Stimulated activated CD8-positive, alpha-beta memory T cell treated with anti-CD3 and anti-CD28 coated beads, Interleukin-15, amount 100 ng/mL, for 24 hours (primary cell): ENCODE measurements around the gene ARMC9.

Experiments
- DNase-seq: peaks from one replicate; pipeline ENCODE4 v3.0.0-alpha.2; 2020; ENCODE audit warnings: low read depth

Gene ARMC9

GRCh38 chr2:231315896-231316295 lies 117.5 kb downstream of the ARMC9 start:
- no peak for DNase-seq

DNA sequence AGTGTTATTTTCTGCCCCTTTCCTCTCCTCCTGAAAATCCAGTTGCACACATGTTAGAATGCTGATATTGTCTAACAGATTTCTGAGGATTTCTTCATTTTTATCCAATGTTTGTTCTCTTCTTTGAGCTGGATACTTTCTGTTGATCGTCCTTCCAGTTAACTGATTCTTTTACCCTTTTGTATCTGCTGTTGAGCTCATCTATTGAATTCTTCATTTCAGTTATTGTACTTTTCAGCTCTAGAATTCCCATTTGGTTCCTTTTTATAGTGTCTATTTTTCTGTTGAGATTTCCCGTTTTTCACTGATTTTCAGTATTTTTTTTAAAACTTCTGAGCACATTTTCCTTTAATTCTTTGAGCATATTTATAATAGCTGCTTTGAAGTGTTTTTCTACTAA lies 119.1 kb downstream of the ARMC9 start:
- DNase-seq = no peak

DNA sequence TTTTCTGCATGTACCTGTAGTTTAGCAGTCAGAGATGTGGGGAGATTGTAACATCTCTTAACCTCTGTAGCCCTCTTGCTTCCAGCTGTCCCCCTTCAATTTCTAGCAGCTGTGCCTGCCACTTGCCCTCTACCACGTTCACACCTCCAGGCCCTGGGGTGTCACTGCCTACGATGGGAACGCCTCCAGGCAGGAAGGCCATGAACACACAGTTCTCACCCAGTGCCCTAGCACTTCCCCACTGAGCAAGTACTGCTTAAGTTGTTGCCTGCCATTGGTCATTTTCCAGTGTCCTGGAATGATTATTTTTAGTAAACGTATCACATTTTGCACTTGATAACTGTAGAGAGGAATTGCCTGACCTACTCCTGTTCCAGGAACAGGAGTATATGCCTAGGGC lies 120.0 kb downstream of the ARMC9 start:
- no peak for DNase-seq

- no peak for DNase-seq
Observed at GRCh38 chr2:231318954-231319353, 120.5 kb downstream of the ARMC9 start.

- no peak for DNase-seq
Observed at GRCh38 chr2:231319867-231320266, 121.4 kb downstream of the ARMC9 start.

DNA sequence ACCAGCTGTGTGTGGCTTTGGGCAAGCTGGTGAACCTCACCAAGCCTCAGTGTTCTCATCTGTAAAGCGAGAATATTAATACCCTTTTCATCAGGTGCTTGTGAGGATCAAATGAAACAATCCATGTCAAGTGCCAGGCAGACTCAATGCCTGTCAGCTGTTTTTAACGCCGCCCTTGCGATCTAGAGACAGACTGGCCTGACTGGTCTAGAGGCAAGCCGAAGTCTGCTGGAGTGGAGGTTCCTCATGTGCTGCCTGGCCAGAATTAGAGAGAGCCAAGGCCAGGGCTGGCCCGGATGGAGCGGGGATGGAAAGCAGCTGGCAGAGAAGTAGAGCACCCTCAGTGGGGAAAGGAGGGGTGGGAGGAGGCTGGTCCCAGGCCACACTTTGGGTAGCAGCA lies 122.6 kb downstream of the ARMC9 start:
- DNase-seq = no peak

DNA sequence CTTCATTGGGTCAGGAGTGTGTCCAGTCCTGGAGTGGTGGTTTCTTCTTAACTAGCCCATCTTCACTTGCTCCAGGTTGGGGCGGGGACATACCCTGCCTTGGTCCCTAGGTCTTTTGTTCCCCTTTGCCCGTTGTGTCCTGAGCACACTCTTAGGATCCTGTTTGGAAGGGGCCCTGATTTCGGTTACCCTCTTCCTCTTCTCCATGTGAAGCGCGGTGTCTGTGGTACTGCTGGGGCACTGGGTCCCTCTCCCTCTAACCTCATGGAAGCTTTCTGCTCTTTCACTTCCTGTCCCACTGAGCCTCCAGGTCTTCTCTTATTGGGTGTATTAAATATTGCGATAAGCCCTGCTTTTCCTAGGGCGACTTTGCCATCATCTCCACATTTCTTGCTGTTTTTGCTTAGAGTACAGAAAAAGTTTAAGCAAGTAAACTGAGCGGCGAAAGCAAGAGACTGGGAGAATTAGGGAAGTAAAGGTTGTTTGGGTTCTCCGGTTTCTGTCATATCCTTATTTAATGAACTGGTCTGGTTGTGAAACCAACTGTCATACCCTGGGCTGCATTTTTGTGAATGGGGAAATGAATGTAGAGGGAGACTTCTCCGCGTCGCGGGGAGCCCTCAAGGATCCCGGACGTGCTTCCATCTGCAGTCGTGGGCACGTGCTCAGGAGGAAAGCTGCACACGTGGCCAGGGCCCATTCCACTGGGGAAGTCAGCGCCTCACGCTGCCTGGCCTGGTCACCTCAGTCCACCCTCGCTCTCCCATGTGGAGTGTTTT lies 123.3 kb downstream of the ARMC9 start:
- DNase-seq = no peak

DNA sequence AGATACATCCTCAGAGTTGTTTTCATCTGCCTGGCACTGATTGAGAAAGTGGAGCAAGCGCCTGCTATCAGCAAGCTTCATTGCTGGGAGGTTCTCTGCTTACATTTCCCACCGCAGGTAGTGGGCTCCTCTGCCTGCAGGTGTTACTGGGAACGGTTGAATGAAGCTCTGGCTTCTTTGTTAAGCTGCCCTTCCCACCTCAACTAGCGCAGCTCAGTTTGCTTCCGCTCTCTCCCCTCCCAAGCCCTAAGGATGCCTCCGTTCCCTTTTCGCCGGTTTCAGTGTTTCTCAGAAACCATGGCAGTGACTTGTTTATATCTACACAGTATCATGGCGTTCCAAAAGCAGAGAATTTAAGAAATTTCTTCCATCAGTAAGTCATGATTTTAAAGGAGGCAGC lies 124.9 kb downstream of the ARMC9 start:
- DNase-seq = no peak

DNA sequence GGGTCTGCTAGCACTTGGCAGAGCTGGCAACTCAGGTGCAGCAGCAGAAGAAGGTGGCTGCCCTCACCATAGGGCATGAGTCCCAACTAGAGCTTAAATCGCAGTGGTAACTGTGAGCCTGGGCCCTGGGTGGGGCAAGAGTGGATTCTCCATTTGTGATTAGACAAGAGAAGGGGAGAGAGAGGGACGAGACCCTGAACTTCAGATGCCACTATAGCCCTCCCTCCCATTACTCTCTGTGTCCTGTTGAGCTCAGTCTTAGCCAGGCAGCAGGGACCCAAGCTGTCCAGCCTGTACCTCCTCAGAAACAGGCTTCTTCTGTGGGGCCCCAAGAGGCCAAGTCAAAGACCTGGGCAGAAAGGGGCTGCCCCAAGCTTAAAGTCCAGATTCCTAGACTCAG lies 127.4 kb downstream of the ARMC9 start:
- no peak for DNase-seq

DNA sequence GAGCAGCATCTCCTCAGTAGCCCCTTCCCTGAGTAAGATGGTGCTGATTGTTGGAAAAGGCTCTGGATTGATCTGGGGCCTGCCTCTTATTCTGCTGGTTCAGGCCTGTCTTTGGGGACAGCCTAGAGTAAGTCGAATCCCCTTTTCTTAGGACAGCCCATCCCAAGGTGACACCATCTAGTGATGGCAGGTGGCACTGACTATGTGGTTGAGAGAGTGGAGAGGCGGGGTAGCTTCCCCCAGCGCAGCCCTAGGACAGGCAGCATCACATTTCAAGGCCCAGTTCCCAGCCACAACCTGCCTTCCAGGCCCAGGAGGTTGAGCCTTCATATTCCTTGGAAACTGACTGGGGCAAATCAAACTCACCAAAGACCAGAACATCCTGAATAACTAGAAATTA lies 128.0 kb downstream of the ARMC9 start:
- DNase-seq = no peak

DNA sequence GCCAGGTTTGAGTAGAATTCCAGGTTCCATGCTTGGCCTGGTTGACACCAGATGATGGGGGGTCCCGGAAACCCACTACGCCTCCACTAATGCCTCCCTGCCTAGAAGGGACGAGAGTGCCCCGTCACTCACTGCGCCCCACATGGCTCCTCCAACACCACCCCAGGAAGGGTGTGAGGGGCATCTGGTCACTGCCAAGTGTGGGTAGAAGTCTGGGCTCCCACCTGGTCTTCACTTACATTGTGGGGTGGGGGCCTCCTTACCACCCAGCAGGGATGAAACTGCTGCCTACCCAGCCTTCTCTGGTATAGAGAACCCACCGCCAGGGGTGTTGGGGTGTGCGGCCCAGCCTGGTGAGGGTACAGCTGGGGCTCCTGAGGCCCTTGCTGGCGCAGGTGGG lies 131.9 kb downstream of the ARMC9 start:
- DNase-seq = no peak

DNA sequence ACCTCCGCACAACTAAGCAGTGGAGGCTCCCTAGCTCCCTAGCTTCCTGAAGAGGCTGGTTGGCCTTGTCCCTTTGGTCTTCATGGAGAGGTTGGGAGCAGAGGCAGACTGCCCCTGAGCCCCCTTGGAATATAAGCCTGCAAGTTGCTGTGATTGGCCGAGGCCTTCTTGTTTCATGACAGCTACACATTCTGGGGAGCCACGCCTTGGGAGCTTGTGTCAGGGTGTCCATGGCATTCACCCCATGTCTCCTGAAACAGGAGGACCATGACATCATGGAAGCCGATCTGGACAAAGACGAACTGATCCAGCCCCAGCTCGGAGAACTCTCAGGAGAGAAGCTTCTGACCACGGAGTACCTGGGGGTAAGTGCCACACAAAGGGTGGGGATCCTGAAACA lies 133.1 kb downstream of the ARMC9 start:
- DNase-seq = no peak

- no peak for DNase-seq
Observed at GRCh38 chr2:231332388-231332787, 134.0 kb downstream of the ARMC9 start.

DNA sequence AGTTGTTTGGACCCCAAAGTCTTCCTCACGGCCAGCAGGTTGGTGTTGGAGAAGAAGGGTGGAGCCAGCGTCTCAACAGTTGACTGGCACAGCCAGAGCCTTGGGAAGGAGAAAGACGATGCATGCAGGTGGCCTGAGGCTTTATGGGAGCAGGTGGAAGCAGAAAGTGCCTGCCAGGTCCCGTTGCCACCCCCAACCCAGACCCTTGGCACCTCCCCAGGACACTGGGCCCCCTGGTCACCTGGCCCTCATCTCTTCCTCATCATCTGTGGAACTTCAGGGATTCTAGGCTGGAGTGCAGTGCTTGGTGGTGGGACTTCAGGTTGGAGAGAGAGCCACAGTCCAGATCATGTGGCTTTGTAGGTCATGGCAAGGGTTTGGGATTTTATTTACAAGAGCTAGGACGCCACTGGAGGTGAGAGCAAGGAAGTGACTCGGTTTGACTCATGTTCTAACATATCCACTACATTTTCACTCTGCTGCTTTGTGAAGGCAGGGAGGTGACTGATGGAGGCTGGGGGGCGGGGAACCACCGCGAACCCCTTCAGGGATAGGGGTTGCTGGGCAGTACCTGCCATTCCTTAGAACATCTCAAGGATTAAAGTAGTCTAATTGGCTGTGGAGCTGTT lies 134.6 kb downstream of the ARMC9 start:
- DNase-seq = no peak

DNA sequence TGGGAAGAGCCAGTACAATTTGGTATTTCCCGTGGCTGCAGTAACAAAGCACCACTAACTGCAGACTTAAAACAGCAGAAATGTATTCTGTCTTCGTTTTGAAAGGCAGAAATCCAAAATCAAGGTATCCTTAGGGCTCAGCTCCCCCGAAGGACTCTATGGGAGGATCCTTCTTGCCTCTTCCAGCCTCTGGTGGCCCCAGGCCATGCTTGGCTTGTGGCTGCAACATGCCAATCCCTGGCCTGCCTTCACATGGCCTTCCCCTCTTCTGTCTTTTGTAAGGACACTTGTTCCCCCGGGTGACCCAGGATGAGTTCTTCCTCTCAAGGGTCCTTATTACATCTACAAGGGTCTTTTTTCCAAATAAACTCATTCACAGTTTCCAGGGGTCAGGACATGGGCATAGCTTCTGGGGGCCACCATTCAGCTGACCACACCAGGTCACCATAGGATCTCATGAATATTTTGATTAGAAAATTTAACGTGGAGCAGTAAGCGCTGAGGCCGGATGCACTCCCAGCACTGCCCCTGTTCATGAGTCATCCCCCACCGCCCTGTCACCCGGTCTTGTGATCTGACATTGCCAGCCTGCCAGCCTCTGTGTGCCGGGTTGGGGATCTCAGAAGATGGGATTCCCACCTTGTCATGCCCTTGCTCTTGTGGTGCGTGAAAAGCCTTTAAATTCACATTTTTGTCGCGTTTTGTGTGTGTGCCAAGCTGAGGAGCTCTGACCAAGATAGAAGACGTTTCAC lies 135.9 kb downstream of the ARMC9 start:
- no peak for DNase-seq

GRCh38 chr2:231334981-231335380 lies 136.6 kb downstream of the ARMC9 start:
- no peak for DNase-seq

DNA sequence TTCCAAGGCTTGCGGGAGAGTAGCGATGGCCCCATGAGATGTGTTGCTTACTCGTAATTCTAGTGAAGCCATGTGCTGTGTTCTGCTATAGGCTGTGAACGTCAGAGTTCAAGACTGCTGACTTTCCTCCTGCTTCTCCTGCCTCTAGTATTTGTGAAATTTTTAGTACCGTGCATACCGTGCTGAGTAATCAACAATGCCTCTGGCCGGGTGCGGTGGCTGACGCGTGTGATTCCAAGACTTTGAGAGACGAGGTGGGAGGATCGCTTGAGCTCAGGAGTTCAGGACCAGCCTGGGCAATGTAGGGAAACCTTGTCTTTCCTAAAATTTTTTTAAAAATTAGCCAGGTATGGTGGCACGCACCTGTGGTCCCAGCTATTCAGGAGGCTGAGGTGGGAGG lies 137.2 kb downstream of the ARMC9 start:
- DNase-seq = no peak

DNA sequence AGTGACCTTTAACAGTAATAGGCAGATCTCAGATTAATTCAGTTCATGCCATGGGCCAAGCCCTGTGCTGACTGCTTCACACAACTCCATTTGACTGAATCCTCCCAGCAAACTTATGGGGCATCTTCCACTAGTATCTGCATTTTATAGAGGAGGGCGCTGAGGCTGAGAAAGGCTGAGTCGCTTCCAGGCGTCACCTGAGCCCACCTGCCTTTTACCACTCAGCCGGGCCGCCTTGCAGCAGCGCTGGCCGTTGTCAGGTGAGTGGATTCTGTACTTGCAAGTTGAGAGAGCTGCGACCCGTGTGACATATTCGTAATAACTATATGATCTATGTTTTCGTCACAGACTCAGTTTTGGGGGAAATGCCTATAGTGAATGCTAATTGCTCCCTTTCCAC lies 137.8 kb downstream of the ARMC9 start:
- no peak for DNase-seq

DNA sequence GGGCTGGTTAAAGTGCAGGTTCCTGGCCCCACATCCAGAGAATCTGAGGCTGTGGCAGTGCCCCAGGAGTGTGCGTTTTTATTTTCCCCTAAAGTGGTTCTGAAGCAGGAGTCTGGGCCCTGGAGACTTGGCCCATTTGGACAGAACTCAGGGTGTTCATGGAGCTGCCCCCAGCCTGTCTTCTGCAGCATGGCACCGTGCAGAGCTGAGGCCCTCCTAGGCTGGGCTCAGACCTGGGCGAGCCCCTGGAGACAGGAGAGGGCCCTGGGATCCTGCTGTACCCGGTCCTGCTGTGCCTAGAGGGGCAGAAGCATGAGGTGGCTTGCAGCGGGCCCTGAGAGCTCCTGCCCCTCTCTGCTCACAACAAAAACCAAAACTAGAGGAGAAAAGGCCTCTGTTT lies 138.3 kb downstream of the ARMC9 start:
- DNase-seq = no peak

DNA sequence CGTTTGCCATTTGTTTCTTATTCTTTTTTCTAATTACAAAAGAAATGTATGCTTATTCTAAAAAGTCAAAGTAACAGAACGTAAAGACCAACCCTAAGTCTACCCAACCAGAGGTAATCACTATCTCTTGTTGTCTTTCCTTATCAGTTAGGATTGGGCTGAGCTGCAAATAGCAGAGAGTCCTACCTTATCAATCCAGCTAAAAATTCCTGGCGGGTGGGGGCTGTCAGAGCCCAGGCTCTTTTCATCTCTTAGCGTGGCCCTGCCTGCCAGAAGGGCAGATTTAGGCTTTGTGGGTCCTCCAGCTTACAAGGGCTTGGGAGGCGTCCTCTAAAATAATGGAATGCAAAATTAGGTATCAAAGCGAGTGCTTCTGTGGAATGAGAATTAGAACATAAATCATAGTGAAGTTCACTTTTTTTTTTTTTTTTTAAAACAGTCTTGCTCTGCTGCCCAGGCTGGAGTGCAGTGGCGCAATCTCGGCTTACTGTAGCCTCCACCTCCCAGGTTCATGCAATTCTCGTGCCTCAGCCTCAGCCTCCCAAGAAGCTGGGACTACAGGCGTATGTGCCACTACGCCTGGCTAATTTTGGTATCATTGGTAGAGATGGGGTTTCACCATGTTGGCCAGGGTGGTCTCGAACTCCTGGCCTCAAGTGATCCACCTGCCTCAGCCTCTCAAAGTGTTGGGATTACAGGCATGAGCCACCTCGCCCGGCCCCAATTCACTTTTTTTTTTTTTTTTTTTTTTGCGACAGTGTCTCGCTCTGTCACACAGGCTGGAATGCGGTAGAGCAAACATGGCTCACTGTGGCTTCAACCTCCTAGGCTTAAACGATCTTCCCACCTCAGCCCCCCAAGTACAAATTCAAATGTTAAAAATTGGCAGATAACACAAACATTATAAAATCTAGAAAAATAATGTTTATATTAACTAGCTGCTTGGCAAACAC lies 139.7 kb downstream of the ARMC9 start:
- no peak for DNase-seq

GRCh38 chr2:231339316-231339715 lies 140.9 kb downstream of the ARMC9 start:
- no peak for DNase-seq

DNA sequence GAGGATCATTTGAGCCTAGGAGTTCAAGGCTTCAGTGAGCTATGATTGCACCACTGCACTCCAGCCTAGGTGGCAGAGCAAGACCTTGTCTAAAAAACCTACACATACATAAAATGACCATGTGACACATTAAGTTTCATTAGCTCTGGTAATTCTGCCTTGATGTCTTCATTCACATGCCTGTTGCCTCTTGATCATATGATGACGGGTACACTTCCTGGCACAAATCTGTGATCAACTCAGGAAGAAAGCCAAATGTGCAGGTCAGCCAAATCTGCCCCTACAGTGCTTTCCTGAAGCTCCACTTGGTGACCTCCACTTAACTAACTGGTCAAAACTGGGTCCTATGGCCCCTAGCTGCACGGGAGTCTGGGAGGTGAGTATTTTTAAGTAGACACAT lies 142.7 kb downstream of the ARMC9 start:
- DNase-seq = no peak
